Activated T-helper 1 cell treated with anti-CD3 and anti-CD28 coated beads, Interleukin-2, amount 50 U/mL, for 16 hours (primary cell): ENCODE measurements around the gene MEGF8.

ENCODE experiments used
- DNase-seq, 2 donors: peaks; one replicate each; pipeline ENCODE4 v3.0.0-alpha.2; 2020; ENCODE audit warnings: low read depth in 1 of 2, low spot score in 1 of 2

The MEGF8 gene

GRCh38 chr19:42287017-42287826 lies 38.2 kb upstream of the MEGF8 start:
- no peak for DNase-seq

DNA sequence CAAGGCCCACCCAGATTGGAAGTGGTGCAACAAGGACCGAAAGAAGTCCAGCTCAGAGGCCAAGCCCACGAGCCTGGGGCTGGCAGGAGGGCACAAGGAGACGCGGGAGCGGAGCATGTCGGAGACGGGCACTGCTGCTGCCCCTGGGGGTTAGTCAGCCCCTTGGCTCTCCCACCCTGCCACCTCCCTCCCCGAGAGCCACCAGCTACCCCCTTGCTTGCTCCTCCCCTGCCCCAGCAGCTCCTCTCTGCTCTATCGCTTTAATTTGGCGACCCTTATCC lies 37.7 kb upstream of the MEGF8 start:
- no peak for DNase-seq

DNA sequence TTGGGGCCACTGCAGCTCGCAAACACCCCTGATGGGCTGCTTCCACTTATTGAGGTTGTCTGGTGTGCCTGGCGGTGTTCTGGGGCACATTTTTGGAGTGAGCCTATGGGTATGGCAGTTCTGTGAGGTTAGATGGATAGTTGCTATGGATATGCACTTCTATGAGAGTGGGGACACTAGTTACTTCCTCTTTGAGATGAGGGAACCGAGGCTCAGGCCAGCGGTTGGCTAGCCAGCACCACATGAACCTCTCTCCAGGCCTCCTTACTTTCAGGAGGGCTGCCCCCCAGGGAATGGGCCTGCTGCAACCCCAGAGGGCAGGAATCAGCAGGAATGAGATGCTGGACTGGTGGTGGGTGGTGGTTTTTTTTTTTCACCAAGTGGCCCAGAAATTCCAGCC lies 37.0 kb upstream of the MEGF8 start:
- DNase-seq, result no peak

DNA sequence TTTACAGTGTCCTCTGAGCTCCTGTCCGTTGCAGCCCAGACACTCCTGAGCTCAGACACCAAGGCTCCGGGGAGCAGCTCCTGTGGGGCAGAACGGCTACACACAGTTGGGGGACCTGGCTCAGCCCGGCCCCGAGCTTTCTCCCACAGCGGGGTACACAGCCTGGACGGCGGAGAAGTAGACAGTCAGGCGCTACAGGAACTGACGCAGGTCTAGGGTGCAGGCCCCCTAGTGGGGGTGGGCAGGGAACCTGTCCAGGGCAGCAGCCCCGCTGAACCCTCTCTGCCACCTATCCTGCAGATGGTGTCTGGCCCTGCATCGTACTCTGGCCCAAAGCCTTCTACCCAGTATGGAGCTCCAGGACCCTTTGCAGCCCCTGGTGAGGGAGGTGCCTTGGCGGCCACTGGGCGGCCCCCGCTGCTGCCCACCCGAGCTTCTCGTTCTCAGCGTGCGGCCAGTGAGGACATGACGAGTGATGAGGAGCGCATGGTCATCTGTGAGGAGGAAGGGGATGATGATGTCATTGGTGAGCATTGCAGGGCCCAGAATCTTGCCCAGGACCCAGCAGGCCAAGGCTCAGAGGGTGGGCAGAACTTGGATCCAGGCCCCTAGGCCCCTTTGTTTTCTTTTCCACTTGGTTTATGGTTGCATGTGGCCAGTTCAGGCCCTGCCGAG lies 36.4 kb upstream of the MEGF8 start:
- no peak for DNase-seq

DNA sequence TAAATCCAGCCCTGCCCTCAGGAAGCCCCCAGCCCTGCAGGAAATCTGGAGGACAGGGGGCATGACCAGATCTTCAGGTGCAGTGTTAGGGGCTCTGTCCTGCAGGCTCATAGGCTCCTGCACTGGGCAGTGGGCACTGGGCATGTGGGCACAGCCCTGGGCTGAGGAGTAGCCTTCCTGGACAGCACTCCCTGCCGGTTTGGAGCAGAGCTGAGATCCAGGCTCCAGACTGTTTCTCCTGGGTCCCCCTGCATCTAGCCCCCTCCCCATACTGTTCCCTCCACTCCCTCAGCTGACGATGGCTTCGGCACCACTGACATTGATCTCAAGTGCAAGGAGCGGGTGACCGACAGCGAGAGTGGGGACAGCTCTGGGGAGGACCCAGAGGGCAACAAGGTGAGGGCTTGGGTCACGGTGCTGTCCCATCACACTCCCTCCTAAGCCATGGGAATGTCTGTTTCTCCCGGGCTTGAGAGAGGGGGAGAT lies 35.8 kb upstream of the MEGF8 start:
- DNase-seq, result no peak

DNA sequence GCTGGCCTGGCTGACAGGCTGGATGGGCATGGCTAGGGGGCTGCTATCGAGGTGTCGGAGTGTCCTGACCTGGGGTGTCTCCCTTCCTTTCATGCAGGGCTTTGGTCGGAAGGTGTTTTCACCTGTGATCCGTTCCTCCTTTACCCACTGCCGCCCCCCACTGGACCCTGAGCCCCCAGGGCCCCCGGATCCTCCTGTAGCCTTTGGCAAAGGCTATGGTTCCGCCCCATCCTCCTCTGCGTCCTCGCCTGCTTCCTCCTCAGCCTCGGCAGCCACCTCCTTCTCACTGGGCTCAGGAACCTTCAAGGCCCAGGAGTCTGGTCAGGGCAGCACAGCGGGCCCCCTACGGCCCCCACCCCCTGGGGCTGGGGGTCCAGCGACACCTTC lies 35.3 kb upstream of the MEGF8 start:
- no peak for DNase-seq

GRCh38 chr19:42290523-42291434 lies 34.7 kb upstream of the MEGF8 start:
- DNase-seq, result peak; percentile 22 to 41

DNA sequence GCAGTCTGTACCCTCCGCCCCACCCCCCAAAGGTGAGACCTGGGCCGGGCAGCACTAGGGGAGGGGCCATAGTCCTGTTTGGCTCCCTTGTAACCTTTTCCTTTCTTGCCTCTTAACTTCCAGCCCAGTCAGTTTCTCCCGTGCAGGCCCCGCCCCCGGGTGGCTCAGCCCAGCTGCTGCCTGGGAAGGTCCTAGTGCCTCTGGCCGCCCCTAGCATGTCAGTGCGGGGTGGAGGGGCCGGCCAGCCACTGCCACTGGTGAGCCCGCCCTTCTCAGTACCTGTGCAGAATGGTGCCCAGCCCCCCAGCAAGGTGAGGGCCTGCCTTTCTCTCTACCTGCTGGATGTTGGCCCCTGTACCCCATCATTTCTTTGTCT lies 34.0 kb upstream of the MEGF8 start:
- DNase-seq, result no peak

- DNase-seq, result no peak
These were observed 33.1 kb upstream of the MEGF8 start for GRCh38 chr19:42292042-42292960.

GRCh38 chr19:42292963-42293362 lies 32.5 kb upstream of the MEGF8 start:
- DNase-seq, result no peak

DNA sequence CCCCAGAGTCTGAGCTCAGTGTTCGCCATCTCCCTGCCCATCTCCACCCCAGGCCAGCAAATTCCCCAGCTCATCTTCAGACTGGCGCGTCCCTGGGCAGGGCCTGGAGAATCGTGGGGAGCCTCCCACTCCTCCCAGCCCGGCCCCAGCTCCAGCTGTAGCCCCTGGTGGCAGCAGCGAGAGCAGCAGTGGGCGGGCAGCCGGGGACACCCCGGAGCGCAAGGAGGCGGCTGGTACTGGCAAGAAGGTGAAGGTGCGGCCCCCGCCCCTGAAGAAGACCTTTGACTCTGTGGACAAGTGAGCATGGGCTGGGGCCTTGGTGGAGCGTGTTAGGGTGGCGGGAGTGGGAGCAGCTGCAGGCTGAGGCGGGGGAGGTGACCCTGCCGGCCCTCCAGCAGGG lies 31.9 kb upstream of the MEGF8 start:
- DNase-seq, result no peak

DNA sequence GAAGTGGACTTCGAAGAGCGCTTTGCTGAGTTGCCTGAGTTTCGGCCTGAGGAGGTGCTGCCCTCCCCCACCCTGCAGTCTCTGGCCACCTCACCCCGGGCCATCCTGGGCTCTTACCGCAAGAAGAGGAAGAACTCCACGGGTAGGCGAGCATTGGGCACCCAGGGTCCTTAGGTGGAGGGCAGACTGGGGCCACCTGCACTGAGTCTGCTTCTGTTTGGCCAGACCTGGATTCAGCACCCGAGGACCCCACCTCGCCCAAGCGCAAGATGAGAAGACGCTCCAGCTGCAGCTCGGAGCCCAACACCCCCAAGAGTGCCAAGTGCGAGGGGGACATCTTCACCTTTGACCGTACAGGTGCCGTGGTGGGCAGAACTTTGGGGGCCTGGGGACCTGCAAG lies 31.5 kb upstream of the MEGF8 start:
- no peak for DNase-seq

GRCh38 chr19:42294471-42295137 lies 30.8 kb upstream of the MEGF8 start:
- DNase-seq, result no peak

GRCh38 chr19:42295342-42295741 lies 30.1 kb upstream of the MEGF8 start:
- no peak for DNase-seq

- DNase-seq, result peak; percentile 81 to 91
These were observed 29.5 kb upstream of the MEGF8 start for GRCh38 chr19:42295831-42296525.

- DNase-seq, result no peak
These were observed 28.4 kb upstream of the MEGF8 start for GRCh38 chr19:42297039-42297438.

GRCh38 chr19:42301646-42302203 lies 23.7 kb upstream of the MEGF8 start, which contains the start of gene PRR19:
TSS of gene PRR19 (plus strand) at chr19:42302132. CDS start at chr19:42309585, 7,453 bp downstream.
- DNase-seq, result no peak

DNA sequence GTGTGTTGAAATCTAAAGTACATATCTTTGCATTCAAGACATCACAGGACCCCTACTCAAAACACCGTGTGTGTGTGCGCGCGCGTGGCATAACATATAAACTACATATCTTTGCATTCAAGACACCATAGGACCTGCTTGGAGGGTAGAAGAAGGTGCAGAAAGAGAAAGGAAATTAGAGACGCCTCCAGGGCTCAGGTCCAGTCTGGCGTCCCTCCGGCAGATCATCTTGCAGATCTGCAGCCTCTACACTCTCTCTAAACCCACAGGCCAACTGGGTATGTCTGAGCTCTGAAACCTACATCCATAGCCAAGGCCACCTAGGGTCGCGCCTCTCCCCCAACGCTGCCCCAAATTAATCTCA lies 22.4 kb upstream of the MEGF8 start:
- DNase-seq, result no peak

- DNase-seq, result no peak
These were observed 21.6 kb upstream of the MEGF8 start for GRCh38 chr19:42303876-42304275.
